GM18907 (cell line): ENCODE data around the gene CEPT1.

Experiments used
- ATAC-seq: cut with Tn5 transposase; IDR thresholded peaks from one replicate; pipeline ENCODE4 v1.9.1; 2021; ENCODE audit warnings: mild to moderate bottlenecking, moderate library complexity; ENCODE audit not compliant: unreplicated experiment

The CEPT1 gene

GRCh38 chr1:111225091-111225490 is 85.1 kb downstream of the CEPT1 start:
- ATAC-seq = no peak

DNA sequence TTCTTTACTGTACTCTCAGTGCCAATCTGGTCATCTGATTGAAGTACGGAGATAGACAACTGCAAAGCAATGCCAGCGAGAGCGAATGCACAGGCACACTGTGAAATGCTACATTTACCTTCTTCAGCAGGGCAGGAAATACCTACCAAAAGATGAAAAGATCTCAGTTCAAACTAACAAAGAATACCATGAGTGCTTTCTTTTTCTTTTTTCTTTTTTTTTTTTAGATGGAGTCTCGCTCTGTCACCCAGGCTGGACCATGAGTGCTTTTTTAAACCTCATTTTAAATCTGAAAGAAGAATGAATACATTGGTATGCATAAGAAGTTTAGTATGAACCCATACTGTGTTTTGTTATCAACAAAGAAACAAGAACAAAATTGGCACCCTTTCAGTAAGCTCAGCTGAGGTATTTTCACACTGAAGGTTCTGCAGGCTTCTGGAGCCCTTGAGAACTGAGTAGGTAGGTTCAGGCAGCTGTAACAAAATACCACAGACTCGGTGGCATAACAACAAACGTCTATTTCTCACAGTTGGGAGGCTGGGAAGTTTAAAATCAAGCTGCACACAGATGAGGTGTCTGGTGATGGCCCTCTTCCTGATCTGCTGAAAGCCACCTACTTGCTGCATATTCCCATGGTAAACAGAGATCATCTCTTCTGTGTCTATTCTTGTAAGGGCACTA is 85.8 kb downstream of the CEPT1 start:
- ATAC-seq = no peak

DNA sequence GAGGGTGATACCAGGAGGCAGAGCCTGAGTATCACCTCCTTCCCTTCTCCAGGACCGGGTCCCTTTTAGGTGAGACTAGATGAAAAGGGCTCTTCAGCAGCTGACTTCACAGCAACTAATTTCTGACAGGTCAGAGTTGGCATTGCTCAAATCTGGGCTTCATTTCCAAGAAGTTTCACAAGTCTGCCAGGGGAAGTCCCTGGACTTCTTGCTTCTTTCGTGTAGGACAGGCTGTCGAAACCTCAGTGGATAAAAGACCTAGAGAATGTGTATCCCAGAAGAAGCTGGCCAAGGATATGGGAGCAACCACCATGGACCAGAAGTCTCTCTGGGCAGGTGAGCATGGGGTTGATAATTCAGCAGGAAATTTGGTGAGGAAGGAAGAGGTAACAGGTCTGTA is 87.4 kb downstream of the CEPT1 start, which contains the start of gene CHI3L2:
Gene CHI3L2, plus strand, starts transcription at position 280 of the 400 bp plus-strand sequence. Its CDS starts 17 bp downstream, at position 297.
- no peak for ATAC-seq

DNA sequence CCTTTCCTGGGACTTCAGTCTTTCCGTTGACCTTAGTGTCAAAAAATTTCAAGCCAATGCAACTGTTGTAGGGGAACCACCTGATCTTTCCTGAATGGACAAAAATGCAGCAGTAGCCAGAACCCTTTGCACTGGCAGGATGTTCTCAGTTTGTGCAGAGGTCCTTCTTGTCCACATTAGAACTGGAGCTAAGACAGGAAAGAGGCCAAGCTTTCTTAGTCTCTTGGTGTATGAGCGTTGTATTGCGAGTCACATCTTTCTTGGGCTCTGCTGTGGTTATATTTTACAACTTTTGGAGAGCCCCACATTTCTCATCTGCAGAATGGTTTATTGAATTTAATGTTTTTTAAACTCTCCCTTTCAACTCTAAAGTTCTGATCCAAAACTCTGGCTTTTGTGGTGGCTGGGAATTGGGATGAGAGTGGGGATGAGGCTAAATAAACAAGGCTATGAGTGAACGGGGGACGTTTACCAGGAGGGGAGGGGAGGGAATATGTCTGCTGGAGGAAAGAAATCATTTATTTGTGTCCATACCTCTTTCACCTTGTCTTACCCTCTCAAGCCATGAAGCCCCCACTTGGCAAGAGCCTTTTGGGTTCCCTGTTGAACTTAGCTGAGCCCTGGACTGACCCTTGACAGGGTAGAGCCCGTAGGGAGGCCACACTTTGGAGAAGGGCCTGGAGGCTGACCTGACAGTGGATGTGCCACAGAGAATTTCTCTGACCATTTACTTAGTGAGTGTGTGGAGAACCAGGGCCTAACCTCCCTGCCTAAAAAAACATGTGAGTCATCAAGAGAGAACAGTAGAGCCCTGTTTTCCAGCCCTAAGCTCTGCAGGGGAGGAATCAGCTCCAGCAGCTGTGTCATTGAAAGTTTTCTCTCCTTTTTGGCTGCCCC is 88.1 kb downstream of the CEPT1 start:
- no peak for ATAC-seq

GRCh38 chr1:111228748-111229126 is 88.7 kb downstream of the CEPT1 start:
- ATAC-seq = no peak

GRCh38 chr1:111232134-111232533 is 92.1 kb downstream of the CEPT1 start:
- ATAC-seq = no peak

- no peak for ATAC-seq
Observed at GRCh38 chr1:111234258-111234657, 94.2 kb downstream of the CEPT1 start.
